ENCODE results near the gene GSS.

Gene GSS

DNA sequence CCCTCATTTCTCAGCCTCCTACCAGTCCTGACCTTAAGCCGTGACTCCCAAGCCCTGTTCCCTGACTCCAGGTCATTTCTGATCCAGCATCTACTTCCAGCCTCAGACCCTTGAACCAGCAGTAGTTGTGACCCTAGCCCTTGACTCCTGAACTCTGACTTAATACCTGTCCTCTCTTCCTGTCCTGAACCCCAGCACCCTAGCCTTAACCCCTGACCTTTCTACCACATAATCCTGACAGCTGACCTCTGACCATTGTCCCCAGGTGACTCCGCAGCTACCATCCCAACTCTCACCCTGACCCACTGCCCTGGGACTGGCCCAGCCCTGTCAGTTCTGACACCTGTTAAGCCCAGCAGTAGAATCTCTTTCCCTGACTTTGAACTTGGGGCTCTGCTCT is 42.2 kb upstream of the GSS start:
- Mint-ChIP-seq H3K27me3 (ENCODE audit: low read depth) (no peaks in the 10 kb centered on the region), H3K9me3 (no peaks in the 10 kb centered on the region), H3K4me1 (ENCODE audit: low read depth) (no peaks in the 10 kb centered on the region), H3K36me3 (ENCODE audit: low read depth) (peaks cover 33% of the 10 kb centered on the region), H3K4me3 (no peak overlapping the region), H3K27ac (no peak overlapping the region)
- DNase-seq (ENCODE audit: low spot score): no peak

DNA sequence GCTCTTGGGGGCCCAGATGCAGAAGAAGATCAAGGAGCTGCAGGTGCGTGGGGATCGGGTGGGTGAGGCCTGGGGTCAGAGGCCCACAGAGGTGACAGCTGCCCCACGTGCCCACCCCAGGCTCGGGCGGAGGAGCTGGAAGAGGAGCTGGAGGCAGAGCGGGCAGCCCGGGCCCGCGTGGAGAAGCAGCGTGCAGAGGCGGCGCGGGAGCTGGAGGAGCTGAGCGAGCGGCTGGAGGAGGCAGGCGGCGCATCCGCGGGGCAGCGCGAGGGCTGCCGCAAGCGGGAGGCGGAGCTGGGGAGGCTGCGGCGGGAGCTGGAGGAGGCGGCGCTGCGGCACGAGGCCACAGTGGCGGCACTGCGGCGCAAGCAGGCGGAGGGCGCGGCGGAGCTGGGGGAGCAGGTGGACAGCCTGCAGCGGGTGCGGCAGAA is 41.5 kb upstream of the GSS start:
- Mint-ChIP-seq H3K9me3 (no peaks in the 10 kb centered on the region), H3K4me1 (ENCODE audit: low read depth) (no peaks in the 10 kb centered on the region), H3K4me3 (no peak overlapping the region), H3K27me3 (ENCODE audit: low read depth) (no peaks in the 10 kb centered on the region), H3K36me3 (ENCODE audit: low read depth) (peaks cover 32% of the 10 kb centered on the region), H3K27ac (no peak overlapping the region)
- no peak for DNase-seq (ENCODE audit: low spot score)

DNA sequence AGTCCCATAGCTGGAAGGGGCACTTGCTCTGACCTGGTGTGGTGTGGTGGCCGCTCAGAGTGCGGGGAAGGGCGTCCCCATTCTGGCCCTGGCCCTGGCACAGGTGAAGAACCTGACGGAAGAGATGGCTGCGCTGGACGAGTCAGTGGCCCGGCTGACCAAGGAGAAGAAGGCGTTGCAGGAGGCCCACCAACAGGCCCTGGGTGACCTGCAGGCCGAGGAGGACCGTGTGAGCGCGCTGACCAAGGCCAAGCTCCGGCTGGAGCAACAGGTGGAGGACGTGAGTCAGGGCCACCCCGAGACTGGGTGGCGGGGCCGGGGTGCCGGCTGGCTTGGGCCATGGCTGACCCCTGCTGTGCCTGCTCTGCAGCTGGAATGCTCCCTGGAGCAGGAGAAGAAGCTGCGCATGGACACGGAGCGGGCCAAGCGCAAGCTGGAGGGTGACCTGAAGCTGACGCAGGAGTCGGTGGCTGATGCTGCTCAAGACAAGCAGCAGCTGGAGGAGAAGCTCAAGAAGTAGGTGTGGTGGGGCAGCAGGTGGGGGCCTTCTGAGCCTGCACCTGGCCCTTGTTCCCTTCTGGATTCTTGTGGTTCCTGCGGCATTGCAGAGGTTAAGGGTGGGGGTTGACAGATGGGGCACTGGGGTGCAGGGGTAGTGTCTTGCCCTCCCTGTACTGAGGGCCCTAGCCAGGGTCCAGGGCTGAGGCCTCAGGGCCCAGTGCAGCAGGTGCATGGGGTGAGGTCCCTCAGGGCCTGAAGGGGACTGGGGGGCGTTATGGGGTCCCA is 40.8 kb upstream of the GSS start:
- Mint-ChIP-seq H3K9me3 (no peaks in the 10 kb centered on the region), H3K27ac (no peak overlapping the region), H3K4me1 (ENCODE audit: low read depth) (no peaks in the 10 kb centered on the region), H3K4me3 (no peak overlapping the region), H3K36me3 (ENCODE audit: low read depth) (peaks cover 31% of the 10 kb centered on the region), H3K27me3 (ENCODE audit: low read depth) (no peaks in the 10 kb centered on the region)
- DNase-seq (ENCODE audit: low spot score): no peak

DNA sequence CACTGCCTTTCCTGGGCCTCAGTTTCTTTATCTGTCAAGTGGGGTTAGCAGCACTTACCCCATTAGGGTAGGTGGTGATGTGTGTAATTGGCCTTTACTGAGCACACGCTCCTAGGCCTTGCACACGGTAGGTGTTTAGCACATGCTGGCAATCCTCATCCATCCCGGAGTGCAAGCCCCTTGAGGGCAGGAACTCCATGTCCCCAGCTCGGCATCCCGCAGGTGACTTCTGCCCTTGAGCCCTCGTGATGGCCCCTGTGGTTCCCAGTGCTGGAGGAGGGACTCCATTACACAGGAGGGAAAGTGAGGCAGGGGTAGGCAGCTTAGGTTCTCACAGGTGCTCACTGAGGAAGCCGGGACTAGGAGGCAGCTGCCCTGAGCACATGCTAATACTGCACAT is 40.1 kb upstream of the GSS start:
- DNase-seq (ENCODE audit: low spot score): no peak
- Mint-ChIP-seq H3K4me3 (no peak overlapping the region), H3K9me3 (no peaks in the 10 kb centered on the region), H3K27ac (no peak overlapping the region), H3K27me3 (ENCODE audit: low read depth) (no peaks in the 10 kb centered on the region), H3K36me3 (ENCODE audit: low read depth) (peaks cover 29% of the 10 kb centered on the region), H3K4me1 (ENCODE audit: low read depth) (no peaks in the 10 kb centered on the region)

DNA sequence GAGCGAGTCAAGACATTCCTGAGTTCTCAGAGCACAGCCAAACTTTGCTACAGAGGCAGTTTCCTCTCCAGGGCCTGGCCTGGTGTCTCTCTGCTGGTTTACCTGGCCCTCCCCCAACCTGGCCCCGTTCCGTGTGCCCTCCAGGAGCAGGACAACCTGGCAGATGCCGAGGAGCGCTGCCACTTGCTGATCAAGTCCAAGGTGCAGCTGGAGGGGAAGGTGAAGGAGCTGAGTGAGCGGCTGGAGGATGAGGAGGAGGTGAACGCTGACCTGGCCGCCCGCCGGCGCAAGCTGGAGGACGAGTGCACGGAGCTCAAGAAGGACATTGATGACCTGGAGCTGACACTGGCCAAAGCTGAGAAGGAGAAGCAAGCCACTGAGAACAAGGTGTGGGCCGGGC is 39.6 kb upstream of the GSS start:
- peaks cover 27% of the 10 kb centered on the region for H3K36me3 Mint-ChIP-seq (ENCODE audit: low read depth)
- no peak overlapping the region for H3K4me3 Mint-ChIP-seq
- no peaks in the 10 kb centered on the region for H3K4me1 Mint-ChIP-seq (ENCODE audit: low read depth)
- H3K9me3 Mint-ChIP-seq: no peaks in the 10 kb centered on the region
- H3K27ac Mint-ChIP-seq: no peak overlapping the region
- H3K27me3 Mint-ChIP-seq (ENCODE audit: low read depth): no peaks in the 10 kb centered on the region
- no peak for DNase-seq (ENCODE audit: low spot score)

DNA sequence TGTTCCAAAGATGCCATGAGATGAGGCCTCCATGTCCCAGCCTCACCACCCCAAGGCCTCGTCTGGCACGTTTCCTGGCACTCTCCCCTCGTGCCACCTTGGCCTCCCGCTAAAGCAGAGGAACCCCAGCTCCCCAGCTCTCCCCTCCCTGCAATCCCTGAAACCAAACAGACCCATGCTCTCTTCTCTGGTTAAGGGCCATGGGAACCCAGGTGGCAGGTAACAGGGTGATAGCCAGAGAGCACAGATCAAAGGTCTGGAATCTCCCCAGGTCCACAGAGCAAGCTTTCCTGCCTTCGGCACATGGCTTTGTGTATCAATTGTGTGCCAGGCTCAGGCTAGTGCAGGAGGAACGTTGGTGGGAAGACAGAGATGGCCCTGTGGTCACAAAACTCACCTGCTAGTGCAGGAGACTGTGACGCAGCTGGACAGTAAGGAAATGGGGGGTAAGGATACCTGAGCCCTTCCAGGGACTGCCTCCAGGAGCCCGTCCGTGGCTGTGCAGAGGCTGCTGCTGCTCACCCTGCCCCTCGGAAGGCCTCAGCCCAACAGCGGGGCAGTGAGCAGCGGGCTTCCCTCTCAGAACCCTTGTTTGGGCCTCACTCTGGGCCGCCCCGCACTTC is 39.0 kb upstream of the GSS start:
- peaks cover 23% of the 10 kb centered on the region for H3K36me3 Mint-ChIP-seq (ENCODE audit: low read depth)
- no peaks in the 10 kb centered on the region for H3K9me3 Mint-ChIP-seq
- DNase-seq (ENCODE audit: low spot score): no peak
- H3K4me3 Mint-ChIP-seq: no peak overlapping the region
- H3K4me1 Mint-ChIP-seq (ENCODE audit: low read depth): no peaks in the 10 kb centered on the region
- no peak overlapping the region for H3K27ac Mint-ChIP-seq
- no peaks in the 10 kb centered on the region for H3K27me3 Mint-ChIP-seq (ENCODE audit: low read depth)

DNA sequence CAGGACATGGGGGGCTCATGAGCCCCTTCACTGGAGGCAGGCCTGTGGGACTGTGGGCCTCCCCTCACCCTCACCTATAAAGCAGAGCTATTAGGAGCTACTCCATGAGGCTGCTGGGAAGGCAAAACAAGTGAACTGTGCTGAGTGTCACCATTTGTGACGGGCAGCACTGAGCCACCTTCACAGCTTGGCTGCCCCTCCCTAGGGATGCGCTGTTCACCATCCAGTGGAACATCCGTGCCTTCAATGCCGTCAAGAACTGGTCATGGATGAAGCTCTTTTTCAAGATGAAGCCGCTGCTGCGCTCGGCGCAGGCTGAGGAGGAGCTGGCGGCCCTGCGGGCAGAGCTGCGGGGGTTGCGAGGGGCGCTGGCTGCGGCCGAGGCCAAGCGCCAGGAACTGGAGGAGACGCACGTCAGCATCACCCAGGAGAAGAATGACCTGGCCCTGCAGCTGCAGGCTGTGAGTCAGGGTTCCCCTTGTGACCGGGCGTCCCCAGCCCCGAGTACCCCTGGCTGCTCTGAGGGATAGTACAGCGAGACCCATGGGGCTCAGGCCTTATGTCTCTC is 38.4 kb upstream of the GSS start:
- Mint-ChIP-seq H3K27me3 (ENCODE audit: low read depth) (no peaks in the 10 kb centered on the region), H3K36me3 (ENCODE audit: low read depth) (peaks cover 19% of the 10 kb centered on the region)
- DNase-seq (ENCODE audit: low spot score): no peak

DNA sequence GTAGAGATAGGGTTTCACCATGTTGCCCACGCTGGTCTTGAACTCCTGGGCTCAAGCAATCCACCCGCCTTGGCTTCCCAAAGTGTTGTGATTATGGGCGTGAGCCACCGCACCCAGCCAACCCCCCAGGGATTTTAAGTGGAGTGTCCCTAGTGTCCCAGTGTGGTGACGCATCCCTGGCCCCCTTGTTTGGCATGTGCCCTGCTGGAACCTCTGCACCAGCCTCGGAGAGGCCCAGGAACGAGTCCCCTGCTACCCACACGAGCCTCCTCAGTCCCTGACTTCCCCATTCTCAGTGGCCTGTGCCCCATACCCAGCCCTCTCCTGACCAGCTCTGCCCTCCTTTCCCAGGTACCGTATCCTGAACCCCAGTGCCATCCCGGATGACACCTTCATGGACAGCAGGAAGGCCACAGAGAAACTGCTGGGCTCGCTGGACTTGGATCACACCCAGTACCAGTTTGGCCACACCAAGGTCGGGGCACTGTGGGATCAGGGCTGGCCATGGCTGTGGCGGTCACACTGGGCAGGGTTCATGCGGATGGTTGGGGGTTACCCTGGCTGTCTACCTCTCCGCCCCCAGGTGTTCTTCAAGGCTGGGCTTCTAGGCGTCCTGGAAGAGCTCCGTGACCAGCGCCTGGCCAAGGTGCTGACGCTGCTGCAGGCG is 37.3 kb upstream of the GSS start:
- peaks cover 9% of the 10 kb centered on the region for H3K36me3 Mint-ChIP-seq (ENCODE audit: low read depth)
- H3K4me1 Mint-ChIP-seq (ENCODE audit: low read depth): no peaks in the 10 kb centered on the region
- H3K27ac Mint-ChIP-seq: no peak overlapping the region
- H3K4me3 Mint-ChIP-seq: no peak overlapping the region
- H3K27me3 Mint-ChIP-seq (ENCODE audit: low read depth): no peaks in the 10 kb centered on the region
- H3K9me3 Mint-ChIP-seq: no peaks in the 10 kb centered on the region
- DNase-seq (ENCODE audit: low spot score): no peak

More for the DNA sequence above, 38.4 kb upstream of the GSS start:
- Mint-ChIP-seq H3K9me3 (no peaks in the 10 kb centered on the region), H3K4me3 (no peak overlapping the region), H3K27ac (no peak overlapping the region), H3K4me1 (ENCODE audit: low read depth) (no peaks in the 10 kb centered on the region)

DNA sequence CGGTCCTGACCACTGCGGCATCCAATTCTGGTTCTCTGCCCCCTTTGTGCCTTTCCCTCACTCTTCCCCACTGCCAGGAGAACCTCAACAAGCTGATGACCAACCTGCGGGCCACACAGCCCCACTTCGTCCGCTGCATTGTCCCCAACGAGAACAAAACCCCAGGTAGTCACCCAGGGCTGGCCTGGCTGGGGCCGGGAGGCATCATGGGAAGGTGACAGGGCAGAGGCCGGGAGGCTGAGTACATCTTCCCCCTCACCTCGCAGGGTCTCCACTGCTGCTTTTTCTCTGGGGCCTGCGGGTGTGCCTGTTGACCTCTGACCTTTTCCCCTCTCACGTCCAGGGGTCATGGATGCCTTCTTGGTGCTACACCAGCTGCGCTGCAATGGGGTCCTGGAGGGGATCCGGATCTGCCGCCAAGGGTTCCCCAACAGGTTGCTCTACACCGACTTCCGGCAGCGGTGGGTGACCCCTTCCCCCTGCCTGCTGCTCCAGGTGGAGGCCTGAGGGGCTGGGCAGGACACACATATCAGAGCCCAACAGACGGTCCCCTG is 35.1 kb upstream of the GSS start:
- Mint-ChIP-seq H3K36me3 (ENCODE audit: low read depth) (no peaks in the 10 kb centered on the region), H3K27me3 (ENCODE audit: low read depth) (no peaks in the 10 kb centered on the region), H3K27ac (no peak overlapping the region), H3K4me1 (ENCODE audit: low read depth) (no peaks in the 10 kb centered on the region), H3K9me3 (no peaks in the 10 kb centered on the region), H3K4me3 (no peak overlapping the region)
- no peak for DNase-seq (ENCODE audit: low spot score)

DNA sequence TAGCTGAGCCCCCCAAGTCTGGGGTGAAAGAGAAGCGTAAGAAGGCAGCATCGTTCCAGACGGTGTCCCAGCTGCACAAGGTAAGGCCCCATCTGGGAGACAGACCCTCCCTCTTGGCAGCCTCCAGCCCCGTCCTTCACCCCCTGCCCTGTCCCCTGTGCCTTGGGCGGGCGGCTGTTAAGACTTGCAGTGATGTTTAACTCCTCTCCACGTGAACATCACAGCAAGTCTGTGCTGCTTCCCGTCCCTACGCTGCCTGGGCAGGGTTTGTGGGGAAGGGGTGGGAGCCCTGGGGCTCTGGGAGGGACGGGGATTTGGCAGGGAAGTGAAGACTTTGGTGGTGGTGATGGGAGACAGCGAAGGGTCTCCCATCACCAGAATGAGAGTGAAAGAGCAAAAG is 34.6 kb upstream of the GSS start:
- no peak overlapping the region for H3K27ac Mint-ChIP-seq
- no peaks in the 10 kb centered on the region for H3K27me3 Mint-ChIP-seq (ENCODE audit: low read depth)
- no peaks in the 10 kb centered on the region for H3K4me1 Mint-ChIP-seq (ENCODE audit: low read depth)
- no peak overlapping the region for H3K4me3 Mint-ChIP-seq
- no peaks in the 10 kb centered on the region for H3K36me3 Mint-ChIP-seq (ENCODE audit: low read depth)
- H3K9me3 Mint-ChIP-seq: no peaks in the 10 kb centered on the region
- DNase-seq (ENCODE audit: low spot score): no peak

DNA sequence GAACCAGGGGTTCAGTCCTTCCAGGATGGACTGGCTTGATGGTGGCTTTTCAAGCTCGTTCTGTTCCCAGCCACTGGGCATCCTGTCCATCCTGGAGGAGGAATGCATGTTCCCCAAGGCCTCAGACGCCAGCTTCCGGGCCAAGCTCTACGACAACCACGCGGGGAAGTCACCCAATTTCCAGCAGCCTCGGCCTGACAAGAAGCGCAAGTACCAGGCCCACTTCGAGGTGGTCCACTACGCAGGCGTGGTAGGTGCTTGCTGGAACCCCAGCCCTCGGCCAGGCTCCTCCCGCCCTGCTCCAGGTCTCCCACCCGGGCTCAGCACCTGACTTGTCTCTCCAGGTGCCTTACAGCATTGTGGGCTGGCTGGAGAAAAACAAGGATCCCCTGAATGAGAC is 34.1 kb upstream of the GSS start:
- Mint-ChIP-seq H3K4me3 (no peak overlapping the region), H3K27me3 (ENCODE audit: low read depth) (no peaks in the 10 kb centered on the region), H3K9me3 (no peaks in the 10 kb centered on the region), H3K27ac (no peak overlapping the region), H3K36me3 (ENCODE audit: low read depth) (no peaks in the 10 kb centered on the region), H3K4me1 (ENCODE audit: low read depth) (no peaks in the 10 kb centered on the region)
- no peak for DNase-seq (ENCODE audit: low spot score)

DNA sequence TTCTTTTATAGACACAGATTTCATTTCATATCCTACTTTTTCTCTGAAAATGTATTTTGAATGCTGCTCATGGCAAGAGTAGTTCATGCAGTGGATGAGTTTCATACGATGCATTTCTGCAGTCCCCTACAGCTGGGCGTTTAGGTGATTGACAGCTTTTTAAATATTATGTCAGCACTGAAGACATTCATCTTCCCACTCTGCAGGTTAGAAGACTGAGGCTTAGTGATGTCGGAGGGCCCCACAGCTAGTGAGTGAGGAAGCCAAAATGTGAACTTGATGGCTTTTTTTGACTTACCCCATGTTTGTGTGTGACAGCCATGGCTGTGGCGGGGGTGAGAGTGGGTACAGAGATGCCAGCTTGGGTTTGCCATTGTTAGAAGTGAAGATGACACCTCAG is 33.5 kb upstream of the GSS start:
- H3K9me3 Mint-ChIP-seq: no peaks in the 10 kb centered on the region
- no peaks in the 10 kb centered on the region for H3K36me3 Mint-ChIP-seq (ENCODE audit: low read depth)
- H3K4me1 Mint-ChIP-seq (ENCODE audit: low read depth): no peaks in the 10 kb centered on the region
- no peak overlapping the region for H3K4me3 Mint-ChIP-seq
- no peak overlapping the region for H3K27ac Mint-ChIP-seq
- DNase-seq (ENCODE audit: low spot score): no peak
- no peaks in the 10 kb centered on the region for H3K27me3 Mint-ChIP-seq (ENCODE audit: low read depth)

DNA sequence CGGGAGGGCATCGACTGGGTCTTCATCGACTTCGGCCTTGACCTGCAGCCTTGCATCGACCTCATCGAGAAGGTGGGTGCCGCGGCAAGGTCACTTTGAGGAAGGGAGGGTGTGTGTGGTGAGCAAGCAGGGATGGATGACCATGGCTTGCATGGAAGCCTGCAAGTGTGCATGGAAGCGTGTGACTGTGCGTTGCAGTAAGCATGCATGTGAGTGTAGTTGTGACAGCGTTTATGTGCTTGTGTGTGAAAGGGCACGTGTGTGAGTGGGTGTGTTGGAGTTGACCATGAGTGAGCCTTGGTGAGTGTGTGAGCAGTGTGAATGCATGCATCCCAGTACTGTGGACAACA is 32.6 kb upstream of the GSS start:
- Mint-ChIP-seq H3K27ac (no peak overlapping the region), H3K27me3 (ENCODE audit: low read depth) (peaks cover 1% of the 10 kb centered on the region), H3K4me3 (no peak overlapping the region), H3K36me3 (ENCODE audit: low read depth) (no peaks in the 10 kb centered on the region), H3K9me3 (no peaks in the 10 kb centered on the region), H3K4me1 (ENCODE audit: low read depth) (no peaks in the 10 kb centered on the region)
- DNase-seq (ENCODE audit: low spot score): no peak

Measured in T-helper 2 cell treated with Interferon-gamma antibody and Interleukin-4, amounts not matched to agents 5 μg/mL and 100 μg/mL, for 36 hours (primary cell).